Activated CD8-positive, alpha-beta memory T cell treated with anti-CD3 and anti-CD28 coated beads for 24 hours (primary cell): ENCODE data around the gene SIRT4.
"Not testable (repeated sequence)": the region's sequence is repeated elsewhere in the genome, so short reads cannot be mapped to it uniquely, and the experiment has no call there.

Experiments used
- DNase-seq: peaks from one replicate; pipeline ENCODE4 v3.0.0-alpha.2; 2020

Gene SIRT4

GRCh38 chr12:120283318-120283717 is 18.8 kb upstream of the SIRT4 start:
- no peak for DNase-seq

GRCh38 chr12:120284381-120284780 is 17.7 kb upstream of the SIRT4 start:
- DNase-seq = no peak

DNA sequence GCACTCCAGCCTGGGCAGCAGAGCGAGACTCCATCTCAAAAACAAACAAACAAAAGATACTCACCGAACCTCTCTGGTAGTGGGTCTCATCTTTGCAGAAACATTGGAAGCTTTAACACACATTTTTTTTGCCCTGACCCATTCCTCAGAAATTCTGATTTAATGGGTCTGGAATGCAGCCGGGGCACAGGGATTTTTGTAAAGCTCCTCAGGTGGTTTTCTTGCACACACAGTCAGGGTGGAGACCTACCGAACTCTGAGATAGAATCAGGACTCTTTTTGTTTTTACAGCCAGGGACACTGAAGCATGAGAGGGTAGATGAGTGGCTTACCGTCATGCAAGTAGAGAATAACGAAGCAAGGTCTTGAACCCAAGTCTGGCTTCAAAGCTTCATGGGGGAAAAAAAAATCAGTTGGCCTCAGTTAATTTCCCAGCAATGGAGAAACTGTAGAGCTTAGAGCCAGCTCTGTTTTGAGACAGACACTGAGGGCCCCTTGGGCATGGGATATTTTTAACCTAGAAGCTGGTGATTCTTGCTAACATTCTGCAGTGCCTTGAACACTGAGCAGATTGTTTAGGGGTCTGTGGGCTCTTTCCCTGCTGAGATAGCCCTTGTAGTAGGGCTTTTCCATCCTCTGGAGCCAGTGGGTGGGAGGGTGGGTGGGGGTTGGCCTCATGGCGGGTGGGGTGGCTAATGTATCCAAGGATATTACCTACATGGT is 15.2 kb upstream of the SIRT4 start:
- DNase-seq = no peak

- DNase-seq = no peak
These were observed 14.6 kb upstream of the SIRT4 start for GRCh38 chr12:120287491-120287890.

DNA sequence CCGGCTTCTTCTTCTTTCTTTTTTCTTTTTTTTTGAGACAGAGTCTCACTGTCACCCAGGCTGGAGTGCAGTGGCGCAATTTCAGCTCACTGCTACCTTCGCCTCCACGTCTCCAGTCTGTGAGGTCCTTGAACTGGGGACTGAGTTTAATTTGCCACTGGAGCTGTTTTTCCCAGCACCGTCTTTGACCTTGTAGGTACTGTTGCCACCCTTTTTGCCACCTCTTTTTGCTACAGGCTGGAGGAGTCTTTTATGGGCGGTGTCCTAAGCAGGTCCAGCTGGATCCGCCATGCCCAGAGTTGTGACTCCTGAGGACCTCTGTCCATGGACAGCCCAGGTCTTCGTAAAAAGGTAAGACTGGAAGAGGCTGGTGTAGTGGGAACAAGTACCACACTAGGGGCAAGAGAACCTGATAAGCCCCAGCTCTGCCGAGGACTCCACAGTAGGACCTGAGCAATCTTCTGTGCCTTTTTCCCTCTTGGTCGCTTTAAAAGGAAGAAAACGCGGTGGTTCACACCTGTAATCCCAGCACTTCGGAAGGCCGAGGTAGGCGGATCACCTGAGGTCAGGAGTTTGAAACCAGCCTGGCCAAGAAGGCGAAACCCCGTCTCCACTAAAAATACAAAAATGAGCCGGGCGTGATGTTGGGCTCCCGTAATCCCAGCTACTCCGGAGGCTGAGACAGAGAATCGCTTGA is 11.4 kb upstream of the SIRT4 start:
- peak; percentile 66 for DNase-seq

DNA sequence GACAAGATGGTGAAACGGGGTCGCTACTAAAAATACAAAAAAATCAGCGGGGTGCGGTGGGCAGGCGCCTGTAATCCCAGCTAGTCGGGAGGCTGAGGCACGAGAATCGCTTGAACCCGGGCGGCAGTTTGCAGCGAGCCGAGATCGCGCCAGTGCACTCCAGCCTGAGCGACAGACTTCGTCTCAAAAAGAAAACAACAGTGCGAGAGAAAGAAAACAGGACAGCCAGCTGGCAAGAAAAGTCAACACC is 9.8 kb upstream of the SIRT4 start:
- DNase-seq = no peak

DNA sequence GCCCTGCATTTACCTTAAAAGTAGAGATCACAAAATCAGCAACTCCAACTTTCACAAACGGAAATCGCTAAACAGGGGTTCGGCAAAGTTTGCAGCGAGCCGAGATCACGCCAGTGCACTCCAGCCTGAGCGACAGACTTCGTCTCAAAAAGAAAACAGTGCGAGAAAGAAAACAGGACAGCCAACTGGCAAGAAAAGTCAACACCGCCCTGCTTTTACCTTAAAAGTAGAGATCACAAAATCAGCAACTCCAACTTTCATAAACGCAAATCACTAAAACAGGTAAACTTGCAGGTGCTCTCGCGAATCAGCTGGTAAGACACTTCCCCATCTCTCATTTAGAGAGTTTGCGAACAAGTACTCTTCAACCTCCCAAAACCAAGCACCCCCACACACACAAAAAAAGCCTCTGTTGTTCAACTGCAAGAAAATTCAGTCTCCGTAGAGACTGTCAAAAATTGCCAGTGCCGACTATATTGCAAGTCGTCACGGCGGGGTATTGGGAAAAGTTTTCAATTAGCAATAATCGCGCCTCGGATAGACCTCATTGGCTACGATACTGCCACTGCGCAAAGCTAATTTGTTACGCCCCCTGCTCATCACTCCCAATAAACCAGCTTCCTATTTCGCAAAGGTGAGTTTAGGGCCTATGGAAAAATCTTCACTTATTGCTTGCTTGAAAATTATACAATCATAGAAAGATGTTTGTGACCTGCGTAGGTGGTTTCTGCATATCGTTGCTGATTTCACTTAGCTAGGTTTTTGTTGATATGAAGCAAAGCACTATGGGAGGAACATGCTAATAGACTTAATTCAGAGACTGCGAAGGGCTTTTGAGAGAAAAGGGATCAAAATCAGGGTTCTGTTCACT is 9.2 kb upstream of the SIRT4 start, which contains the start of gene RNU4-1:
Gene RNU4-1 (minus strand): TSS at position 577 of the 871 bp plus-strand sequence.
- peak; percentile 88 for DNase-seq

DNA sequence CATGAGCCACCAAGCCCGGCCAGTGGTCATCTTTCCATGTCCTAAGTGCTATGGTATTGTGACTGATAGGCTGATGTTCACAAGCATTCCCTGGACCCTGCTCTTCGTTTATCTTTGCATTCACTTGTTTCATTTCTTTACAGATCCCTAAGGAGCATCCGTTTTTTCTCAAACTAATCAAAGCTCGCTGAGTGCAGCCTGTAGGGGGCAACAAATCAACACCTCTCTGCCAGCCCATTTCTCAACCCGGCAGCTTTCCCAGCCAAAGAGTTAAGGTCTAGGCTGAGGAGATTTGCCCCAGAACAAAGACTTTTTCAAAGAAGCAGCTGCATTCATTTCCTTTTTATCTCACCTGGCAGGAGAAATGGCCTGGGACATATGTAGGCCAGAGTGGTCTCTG is 12.1 kb downstream of the SIRT4 start:
- no peak for DNase-seq

- no peak for DNase-seq
These were observed 14.7 kb downstream of the SIRT4 start for GRCh38 chr12:120316798-120317223.

DNA sequence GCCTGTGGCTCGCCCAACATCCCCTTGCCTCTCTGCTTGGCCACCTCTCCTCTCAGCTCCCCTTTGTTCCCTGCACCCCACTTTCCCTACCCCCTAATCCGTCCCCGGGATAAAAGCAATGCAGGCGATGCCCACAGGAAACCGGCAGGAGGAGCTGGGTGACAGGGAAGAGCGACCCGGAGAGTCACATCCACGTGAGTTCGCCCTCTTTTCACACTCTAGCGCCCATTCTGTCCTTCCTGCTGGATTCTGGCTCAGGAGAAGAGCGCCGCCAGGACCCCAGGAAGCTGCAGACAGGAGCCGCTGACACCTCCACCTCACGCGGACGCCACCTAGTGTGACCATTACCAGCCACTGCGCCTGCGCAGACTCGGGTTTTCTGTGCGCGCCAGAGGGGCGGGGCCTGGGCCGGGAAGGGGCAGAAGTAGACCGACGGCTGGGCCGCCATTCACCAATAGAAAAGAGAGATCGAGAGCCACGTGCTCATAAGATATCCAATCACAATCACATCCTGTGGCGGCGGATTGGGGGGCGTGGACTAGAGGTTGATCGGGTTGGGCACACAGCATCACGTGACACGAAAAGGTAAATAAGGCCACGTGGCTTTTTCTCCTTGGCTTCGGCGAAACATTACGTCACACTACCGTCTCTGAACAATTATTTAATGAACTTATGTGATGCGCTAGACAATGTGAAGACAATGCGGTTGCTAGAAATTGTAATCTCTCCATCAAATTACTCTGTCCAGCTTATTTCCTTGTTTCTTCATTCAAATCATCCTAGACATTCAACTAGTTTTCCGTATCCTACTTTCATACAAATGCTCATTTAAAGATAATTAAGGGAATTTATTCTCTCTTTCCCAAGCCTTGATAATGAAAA is 15.3 kb downstream of the SIRT4 start:
- DNase-seq = peak; percentile 100

DNA sequence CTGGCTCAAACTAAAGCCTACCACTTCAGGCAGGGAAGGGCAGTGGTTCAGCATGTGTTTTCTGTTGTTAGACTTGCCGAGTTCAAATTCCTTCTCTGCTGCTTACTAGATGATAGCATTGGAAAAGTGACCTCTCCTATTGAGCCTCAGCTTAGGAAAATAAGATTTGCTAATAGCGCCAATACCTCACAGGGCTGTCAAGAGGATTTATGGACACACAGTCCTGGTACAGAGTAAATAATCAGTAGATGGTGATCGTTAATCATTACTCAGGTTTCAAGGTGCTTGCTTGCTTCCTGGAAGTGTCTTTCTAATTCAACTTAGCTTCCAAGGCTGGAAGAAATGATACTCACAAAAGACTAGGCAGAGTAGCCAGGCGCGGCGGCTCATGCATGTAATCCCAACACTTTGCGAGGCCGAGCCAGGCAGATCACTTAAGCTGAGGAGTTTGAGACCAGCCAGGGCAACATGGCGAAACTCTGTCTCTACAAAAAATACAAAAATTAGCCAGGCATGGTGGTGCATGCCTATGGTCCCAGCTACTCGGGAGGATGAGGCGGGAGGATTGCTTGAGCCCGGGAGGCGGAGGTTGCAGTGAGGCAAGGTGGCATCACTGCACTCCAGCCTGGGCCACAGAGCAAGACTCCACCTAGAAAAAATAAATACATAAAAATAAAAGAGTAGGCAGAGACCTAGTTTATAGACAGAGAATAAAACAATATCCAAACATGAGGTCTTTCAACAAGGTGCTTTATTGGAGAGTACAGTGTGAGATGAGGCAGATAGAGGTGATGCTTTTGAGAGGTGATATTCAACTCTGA is 19.5 kb downstream of the SIRT4 start:
- DNase-seq = no peak

GRCh38 chr12:120323772-120324171 is 21.7 kb downstream of the SIRT4 start:
- DNase-seq = no peak

DNA sequence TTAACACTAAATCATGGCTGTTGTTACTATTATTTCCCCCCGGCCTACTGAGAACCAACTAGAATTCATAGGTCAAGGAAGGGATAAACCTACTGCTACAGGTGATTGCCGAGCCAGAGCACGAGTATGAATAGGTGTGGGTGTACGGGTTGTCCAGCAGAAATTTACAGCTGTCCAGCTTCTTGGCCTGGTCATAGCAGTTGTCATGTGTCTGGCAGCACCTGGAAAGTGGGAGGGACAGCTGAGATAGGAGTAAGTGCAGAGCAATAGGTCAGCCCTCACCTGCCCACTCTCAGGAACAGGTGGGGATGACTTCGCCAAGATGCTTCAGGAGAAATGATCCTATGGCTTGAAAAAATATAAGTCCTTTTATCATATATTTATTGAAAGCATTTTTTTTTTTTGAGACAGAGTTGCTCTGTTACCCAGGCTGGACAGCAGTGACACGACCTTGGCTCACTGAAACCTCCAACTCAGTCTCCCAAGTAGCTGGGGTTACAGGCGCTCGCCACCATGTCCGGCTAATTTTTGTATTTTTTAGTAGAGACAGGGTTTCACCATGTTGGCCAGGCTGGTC is 22.8 kb downstream of the SIRT4 start:
- DNase-seq = no peak

DNA sequence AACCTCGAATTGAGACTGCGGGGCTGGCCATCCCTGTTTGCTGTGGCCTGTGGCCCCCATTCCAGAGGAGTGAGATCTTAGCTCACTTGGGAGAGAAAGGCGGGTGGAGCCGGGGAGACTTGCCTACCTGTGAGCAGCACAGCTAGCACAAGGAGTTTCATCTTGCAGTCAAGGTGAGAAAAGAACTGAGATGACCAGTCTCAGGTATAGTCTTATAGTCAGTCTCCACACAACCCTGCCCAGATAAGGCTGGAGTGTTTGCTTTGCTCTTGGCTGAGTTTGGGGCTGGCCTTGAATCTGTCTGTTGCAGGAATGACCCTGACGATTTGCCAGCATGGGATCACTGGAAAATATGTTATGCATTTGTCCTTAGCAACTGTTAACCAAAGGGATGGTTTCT is 25.5 kb downstream of the SIRT4 start, which contains the start of gene PLA2G1B:
Gene PLA2G1B (minus strand): TSS at position 187 of the 400 bp plus-strand sequence. CDS start 26 bp downstream, at position 161.
- no peak for DNase-seq

GRCh38 chr12:120328228-120328627 is 26.1 kb downstream of the SIRT4 start:
- no peak for DNase-seq

- no peak for DNase-seq
These were observed 29.3 kb downstream of the SIRT4 start for GRCh38 chr12:120331390-120331789.

DNA sequence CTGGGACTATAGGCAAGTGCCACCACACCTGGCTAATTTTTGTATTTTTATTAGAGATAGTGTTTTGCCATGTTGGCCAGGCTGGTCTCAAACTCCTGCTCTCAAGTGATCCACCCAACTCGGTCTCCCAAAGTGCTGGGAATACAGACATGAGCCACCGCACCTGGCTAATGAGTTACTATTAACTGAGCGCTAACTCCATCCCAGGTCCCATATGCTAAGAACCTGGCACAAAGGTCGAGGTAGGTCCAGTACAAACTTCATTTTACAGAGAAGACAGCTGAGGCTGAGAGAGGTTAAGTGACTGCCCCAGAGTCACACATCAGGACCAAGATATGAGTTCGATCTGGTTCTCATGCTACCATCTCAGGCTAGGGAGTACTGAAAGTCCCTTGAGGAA is 29.9 kb downstream of the SIRT4 start:
- DNase-seq = no peak

DNA sequence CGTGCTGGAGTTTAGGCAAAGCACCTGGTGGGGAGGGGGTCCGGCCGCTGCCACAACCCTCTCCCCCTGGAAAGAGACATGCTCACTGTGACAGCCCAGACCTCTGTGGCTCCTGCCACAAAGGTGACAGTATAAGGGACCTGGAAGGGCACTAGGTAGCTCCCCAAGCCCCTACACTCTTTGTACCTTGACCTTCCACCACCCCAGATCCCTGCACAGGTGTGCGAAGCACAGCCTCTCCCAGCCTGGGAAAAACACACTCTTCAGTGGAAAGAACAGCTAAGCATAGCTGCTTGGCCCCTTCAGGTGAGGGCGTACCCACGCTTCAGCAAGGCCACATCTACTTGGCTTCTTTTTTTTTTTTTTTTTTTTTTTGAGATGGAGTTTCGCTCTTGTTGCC is 30.4 kb downstream of the SIRT4 start:
- no peak for DNase-seq

- DNase-seq = peak; percentile 69
These were observed 33.3 kb downstream of the SIRT4 start for GRCh38 chr12:120335447-120335846.

DNA sequence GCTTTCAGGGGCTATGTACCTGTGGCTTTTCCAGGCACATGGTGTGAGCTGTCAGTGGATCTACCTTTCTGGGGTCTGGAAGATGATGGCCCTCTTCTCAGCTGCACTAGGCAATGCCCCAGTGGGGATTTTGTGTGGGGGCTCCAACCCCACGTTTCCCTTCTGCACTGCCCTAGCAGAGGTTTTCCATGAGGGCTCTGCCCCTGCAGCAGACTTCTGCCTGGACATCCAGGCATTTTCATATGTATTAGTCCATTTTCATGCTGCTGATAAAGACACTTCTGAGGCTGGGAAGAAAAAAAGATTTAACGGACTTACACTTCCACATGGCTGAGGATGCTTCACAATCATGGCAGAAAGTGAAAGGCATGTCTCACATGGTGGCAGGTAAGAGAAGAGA is 34.3 kb downstream of the SIRT4 start:
- DNase-seq = not testable (repeated sequence)

GRCh38 chr12:120337730-120338129 is 35.6 kb downstream of the SIRT4 start:
- DNase-seq = no peak
